A549 treated with CpdA at 1 μM for 4 hours (cell line): Measurements from ENCODE around the gene UBE2C. TPM values are rescaled to one million over a fixed set of nuclear protein-coding genes. Genes with fewer than 3 reads are reported as not detected.

ENCODE experiments used
- total RNA-seq: library from RNA; stranded (reverse); fragments of 200-300 nt; extraction: Qiagen RNA extraction; gene quantifications from 5 replicates; pipeline ENCODE4 v1.2.3, GENCODE V29; 2022; ENCODE audit warnings: low read depth

UBE2C gene
- 235 to 274 TPM (median 255 TPM) in 5 replicates for total RNA-seq

DNA sequence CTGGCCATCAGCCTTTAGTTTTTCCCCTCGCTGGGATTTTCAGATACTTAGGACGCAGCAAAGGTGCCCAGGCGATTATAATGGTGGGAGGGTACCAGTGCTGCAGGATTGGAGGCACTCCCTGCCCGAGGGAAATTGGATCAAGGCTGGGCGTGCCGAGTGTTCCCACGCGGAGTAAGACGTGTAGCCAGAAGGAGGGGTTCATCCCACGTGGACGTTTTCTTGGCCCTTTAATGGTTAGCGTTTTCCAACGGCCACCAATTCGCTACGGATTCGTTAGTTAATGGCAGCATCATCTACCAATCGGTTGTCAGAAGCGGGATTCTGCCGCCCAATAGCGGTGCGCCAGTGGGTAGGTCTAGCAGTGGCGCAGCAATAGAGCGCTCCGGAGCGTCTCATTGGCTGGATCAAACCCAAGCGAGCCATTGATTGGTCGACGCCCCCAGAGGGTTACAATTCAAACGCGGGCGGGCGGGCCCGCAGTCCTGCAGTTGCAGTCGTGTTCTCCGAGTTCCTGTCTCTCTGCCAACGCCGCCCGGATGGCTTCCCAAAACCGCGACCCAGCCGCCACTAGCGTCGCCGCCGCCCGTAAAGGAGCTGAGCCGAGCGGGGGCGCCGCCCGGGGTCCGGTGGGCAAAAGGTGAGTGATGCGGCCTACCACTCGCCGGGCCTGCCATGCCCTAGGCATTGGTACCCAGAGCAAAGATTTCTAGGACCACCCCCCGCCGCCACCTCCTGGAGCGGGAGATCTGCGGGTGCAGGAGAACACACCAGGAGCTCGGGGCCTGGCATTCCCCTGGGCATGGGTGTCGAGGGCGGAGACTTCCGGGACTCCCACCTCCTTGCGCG is at the start of gene UBE2C:
TSS of gene UBE2C (plus strand) at position 488 of the 849 bp plus-strand sequence. CDS start at position 540, 52 bp downstream.

DNA sequence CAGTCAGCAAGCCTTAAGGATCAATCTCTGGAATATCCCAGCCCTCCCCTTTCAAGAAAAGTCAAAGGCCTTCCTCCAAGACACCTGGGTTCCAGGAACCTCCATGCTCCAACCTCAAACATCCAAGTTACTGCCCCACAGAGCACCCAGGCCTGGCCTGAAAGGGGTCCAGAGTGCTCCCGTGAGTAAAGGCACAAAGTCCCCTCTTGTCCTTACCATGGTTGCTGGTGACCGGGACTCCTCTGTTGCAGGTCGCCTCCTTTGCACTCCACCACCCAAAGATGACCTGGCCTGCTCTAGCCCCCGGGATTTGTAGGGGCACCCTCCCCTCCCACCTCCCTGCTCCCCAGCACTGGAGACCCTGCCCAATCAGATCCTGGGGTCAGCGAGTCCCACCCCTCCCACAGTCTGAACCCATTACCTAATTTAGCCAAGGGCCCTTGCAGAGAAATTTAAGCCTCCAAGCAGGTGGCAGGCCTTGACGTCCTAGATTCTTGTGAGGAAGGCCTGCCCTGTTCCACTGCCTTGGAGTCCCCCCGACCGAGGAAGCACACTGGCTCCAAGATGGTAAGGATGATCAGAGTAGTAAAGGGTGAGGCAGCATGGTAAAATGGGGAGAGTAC is 14.7 kb downstream of the UBE2C start, which contains the start of gene TNNC2:
TSS of gene TNNC2 (minus strand) at position 283 of the 623 bp plus-strand sequence. CDS start at position 219, 64 bp downstream.

DNA sequence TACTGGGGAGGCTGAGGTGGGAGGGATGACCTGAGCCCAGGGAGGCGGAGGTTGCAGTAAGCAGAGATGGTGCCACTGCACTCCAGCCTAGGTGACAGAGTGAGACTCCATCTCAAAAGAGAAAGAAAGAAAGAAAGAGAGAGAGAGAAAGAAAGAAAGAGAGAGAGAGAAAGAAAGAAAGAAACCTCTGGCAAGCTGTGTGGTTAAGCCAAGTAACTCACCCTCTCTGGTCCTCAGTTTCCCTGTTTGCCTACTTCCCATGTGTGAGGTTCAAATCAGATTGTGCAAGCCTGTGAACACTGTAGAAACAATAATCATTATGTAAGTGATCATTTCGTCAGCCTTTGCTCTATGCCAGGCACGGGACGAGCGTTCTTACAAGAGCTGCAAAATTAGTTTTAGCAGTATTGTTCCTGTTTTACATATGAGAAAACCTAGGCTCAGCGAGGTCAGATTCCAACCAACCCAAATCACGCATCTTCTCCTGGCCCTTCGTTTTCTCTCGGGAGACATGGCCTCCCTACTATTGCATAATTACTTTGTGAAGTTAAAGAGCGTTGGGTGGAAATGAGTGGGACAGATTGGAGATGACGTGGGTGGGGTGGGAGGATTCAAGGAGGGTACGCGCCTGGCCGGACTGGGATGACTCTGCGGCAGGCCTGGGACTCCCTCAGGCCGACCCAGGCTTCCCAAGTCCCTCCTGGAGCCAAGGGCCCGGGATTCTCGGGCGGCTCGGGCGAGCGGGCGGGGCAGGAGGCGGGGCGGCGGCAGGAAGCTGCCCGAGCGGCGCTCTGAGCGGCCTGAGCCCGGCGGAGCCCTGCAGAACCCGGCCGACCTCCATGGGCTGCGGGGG is 20.8 kb downstream of the UBE2C start, which contains the start of gene SNX21:
TSS of gene SNX21 (plus strand) at position 770 of the 853 bp plus-strand sequence. CDS start 121 bp downstream, outside the sequence.

DNA sequence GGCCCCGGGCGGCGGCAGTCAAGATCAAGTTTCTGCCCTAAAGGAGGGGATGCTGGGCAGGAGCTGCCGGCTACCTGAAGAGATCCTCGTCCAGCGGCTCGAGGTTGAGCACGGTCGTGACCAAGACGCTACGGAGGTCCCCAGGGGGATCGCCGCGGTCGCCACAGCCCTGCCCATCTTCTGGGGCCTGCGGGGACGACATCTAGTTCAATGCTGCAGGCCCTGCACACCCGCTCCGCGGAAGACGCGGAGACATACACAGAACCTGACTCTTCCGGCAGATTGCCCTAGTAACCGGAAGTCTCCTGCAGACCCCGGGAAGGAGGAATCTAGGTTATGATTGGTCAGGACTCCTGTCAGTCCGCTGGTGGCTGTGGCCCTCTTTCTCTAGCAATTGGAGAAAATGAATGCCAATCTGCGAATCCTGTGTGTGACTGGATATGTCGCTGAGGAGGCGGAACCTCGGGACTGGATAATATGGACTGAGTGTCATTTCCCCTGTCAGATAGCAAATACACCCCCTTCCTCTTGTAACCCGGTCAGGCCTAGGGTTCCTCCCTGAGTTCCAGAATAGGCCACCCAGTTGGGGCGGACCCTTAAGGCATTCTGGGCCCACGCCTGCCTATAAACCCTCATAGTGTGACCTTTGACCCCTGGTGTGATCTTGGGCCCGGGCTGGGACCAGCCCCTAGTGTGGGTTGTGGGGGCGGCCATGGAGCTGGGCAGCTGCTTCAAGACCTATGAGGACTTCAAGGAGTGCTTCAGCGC is 44.9 kb downstream of the UBE2C start, which contains the start of the genes ACOT8 and ZSWIM3:
TSS of gene ACOT8 (minus strand) at position 279 of the 768 bp plus-strand sequence. CDS start at position 202, 77 bp downstream.
TSS of gene ZSWIM3 (plus strand) at position 501 of the 768 bp plus-strand sequence. CDS start at position 713, 212 bp downstream.

Other genes starting within 250 kb of the UBE2C start
- not detected in 5 replicates for gene WFDC8, start 233.4 kb upstream of the UBE2C start, total RNA-seq
- gene WFDC10A, start 182.9 kb upstream of the UBE2C start, total RNA-seq: not detected in 5 replicates
- not detected in 5 replicates for gene WFDC9, start 181.4 kb upstream of the UBE2C start, total RNA-seq
- not detected in 5 replicates for gene WFDC11, start 142.4 kb upstream of the UBE2C start, total RNA-seq
- gene WFDC13, start 110.6 kb upstream of the UBE2C start, total RNA-seq: not detected in 5 replicates
- gene WFDC10B, start 107.6 kb upstream of the UBE2C start, total RNA-seq: not detected in 5 replicates
- not detected in 5 replicates for gene SPINT4, start 90.3 kb upstream of the UBE2C start, total RNA-seq
- not detected in 5 replicates for gene WFDC3, start 20.8 kb upstream of the UBE2C start, total RNA-seq
- gene DNTTIP1, start 20.7 kb upstream of the UBE2C start, total RNA-seq: 32.5 to 38.5 TPM (median 37.6 TPM) in 5 replicates
- 0.21 to 0.22 TPM in 2 of 5 replicates, not detected in the others for gene TNNC2, start 14.7 kb downstream of the UBE2C start, total RNA-seq
- 8.7 to 13.2 TPM (median 11.3 TPM) in 5 replicates for gene SNX21, start 21.2 kb downstream of the UBE2C start, total RNA-seq
- 17.6 to 21.5 TPM (median 20.3 TPM) in 5 replicates for gene ACOT8, start 44.7 kb downstream of the UBE2C start, total RNA-seq
- 1.5 to 1.8 TPM (median 1.7 TPM) in 5 replicates for gene ZSWIM3, start 45.0 kb downstream of the UBE2C start, total RNA-seq
- gene ZSWIM1, start 68.6 kb downstream of the UBE2C start, total RNA-seq: 5.4 to 7.1 TPM (median 6.5 TPM) in 5 replicates
- gene SPATA25, start 75.0 kb downstream of the UBE2C start, total RNA-seq: 0.34 to 0.87 TPM (median 0.70 TPM) in 5 replicates
- 0.79 to 1.7 TPM (median 1.1 TPM) in 5 replicates for gene NEURL2, start 78.6 kb downstream of the UBE2C start, total RNA-seq
- gene CTSA, start 78.7 kb downstream of the UBE2C start, total RNA-seq: 104 to 133 TPM (median 122 TPM) in 5 replicates
- 1.7 to 2.4 TPM (median 2.0 TPM) in 5 replicates for gene PLTP, start 99.5 kb downstream of the UBE2C start, total RNA-seq
- 27.7 to 37.0 TPM (median 32.2 TPM) in 5 replicates for gene PCIF1, start 122.0 kb downstream of the UBE2C start, total RNA-seq
- gene ZNF335, start 159.6 kb downstream of the UBE2C start, total RNA-seq: 8.4 to 11.0 TPM (median 10.5 TPM) in 5 replicates
- gene MMP9, start 196.3 kb downstream of the UBE2C start, total RNA-seq: 0.57 to 0.95 TPM (median 0.86 TPM) in 5 replicates
- gene SLC12A5, start 216.6 kb downstream of the UBE2C start, total RNA-seq: 11.6 to 15.4 TPM (median 14.4 TPM) in 5 replicates